ENCODE results near the gene RNF10.
"Not testable (repeated sequence)": the region's sequence is repeated elsewhere in the genome, so short reads cannot be mapped to it uniquely, and the experiment has no call there.

Gene RNF10

GRCh38 chr12:120534203-120534702 is at the start of gene RNF10:
TSS of gene RNF10 (plus strand) at chr12:120534356. CDS start at chr12:120534812, 456 bp downstream.
- DNase-seq = peak; percentile 87

- no peak for DNase-seq
These were observed 47.9 kb upstream of the RNF10 start for GRCh38 chr12:120485961-120486881.

- not testable (repeated sequence) for DNase-seq
These were observed 46.6 kb upstream of the RNF10 start for GRCh38 chr12:120487552-120487951.

- DNase-seq = no peak
These were observed 46.0 kb upstream of the RNF10 start for GRCh38 chr12:120488057-120488640.

- DNase-seq = no peak
These were observed 45.1 kb upstream of the RNF10 start for GRCh38 chr12:120489018-120489417.

GRCh38 chr12:120490325-120490724 is 43.8 kb upstream of the RNF10 start:
- no peak for DNase-seq

- no peak for DNase-seq
These were observed 43.2 kb upstream of the RNF10 start for GRCh38 chr12:120490833-120491512.

- no peak for DNase-seq
These were observed 38.9 kb upstream of the RNF10 start for GRCh38 chr12:120495186-120495730.

- peak; percentile 99 for DNase-seq
These were observed 38.3 kb upstream of the RNF10 start, which contains the start of gene DYNLL1 for GRCh38 chr12:120495731-120496412. TSS of gene DYNLL1 (plus strand) at chr12:120496113. CDS start at chr12:120496422, 309 bp downstream.

- peak; percentile 78 for DNase-seq
These were observed 37.5 kb upstream of the RNF10 start for GRCh38 chr12:120496413-120497340.

- DNase-seq = no peak
These were observed 36.5 kb upstream of the RNF10 start for GRCh38 chr12:120497524-120498150.

- no peak for DNase-seq
These were observed 35.2 kb upstream of the RNF10 start for GRCh38 chr12:120498870-120499515.

GRCh38 chr12:120500581-120500980 is 33.6 kb upstream of the RNF10 start:
- no peak for DNase-seq

- DNase-seq = no peak
These were observed 29.6 kb upstream of the RNF10 start for GRCh38 chr12:120504587-120504986.

- DNase-seq = no peak
These were observed 25.6 kb upstream of the RNF10 start for GRCh38 chr12:120508537-120508936.

GRCh38 chr12:120514002-120514401 is 20.2 kb upstream of the RNF10 start:
- no peak for DNase-seq

- DNase-seq = no peak
These were observed 18.7 kb upstream of the RNF10 start for GRCh38 chr12:120515496-120515895.

- DNase-seq = not testable (repeated sequence)
These were observed 14.8 kb upstream of the RNF10 start for GRCh38 chr12:120519324-120519723.

- no peak for DNase-seq
These were observed 11.6 kb upstream of the RNF10 start for GRCh38 chr12:120522568-120522967.

Data from right forelimb (tissue), 1 donor.